Measurements from ENCODE around the gene ATP8B4.

DNA sequence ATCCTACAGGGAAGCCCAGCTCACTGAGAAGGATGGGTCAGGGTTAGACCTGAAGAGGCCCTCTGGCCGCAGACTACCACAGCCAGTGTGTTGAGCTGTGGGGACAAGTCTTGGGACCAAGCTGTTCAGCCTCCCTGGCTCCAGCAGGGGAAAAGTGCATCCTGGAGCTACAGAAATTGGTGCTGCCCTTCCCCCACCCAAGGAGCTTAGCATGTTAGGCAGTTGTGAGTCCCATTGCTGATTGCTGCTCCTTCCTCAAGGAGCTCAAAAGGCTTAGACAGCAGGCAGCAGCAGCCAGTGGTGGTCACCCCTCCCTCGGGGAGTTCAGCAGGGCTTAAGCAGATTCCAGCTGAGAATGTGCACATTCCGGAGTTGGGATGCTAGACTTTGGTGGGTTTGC, 165.6 kb downstream of the ATP8B4 start:
- TF ChIP-seq, protein P1, sequence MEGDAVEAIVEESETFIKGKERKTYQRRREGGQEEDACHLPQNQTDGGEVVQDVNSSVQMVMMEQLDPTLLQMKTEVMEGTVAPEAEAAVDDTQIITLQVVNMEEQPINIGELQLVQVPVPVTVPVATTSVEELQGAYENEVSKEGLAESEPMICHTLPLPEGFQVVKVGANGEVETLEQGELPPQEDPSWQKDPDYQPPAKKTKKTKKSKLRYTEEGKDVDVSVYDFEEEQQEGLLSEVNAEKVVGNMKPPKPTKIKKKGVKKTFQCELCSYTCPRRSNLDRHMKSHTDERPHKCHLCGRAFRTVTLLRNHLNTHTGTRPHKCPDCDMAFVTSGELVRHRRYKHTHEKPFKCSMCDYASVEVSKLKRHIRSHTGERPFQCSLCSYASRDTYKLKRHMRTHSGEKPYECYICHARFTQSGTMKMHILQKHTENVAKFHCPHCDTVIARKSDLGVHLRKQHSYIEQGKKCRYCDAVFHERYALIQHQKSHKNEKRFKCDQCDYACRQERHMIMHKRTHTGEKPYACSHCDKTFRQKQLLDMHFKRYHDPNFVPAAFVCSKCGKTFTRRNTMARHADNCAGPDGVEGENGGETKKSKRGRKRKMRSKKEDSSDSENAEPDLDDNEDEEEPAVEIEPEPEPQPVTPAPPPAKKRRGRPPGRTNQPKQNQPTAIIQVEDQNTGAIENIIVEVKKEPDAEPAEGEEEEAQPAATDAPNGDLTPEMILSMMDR (conservative IDR thresholded peaks at IDR 0.05; ENCODE audit: low read length), result no peak
- no peak for TF ChIP-seq EZH2phosphoT487 (IDR thresholded peaks at IDR 0.05; ENCODE audit: borderline replicate concordance)

All from Loucy (cell line).